ENCODE measurements around the gene MAML3.

MAML3 gene

DNA sequence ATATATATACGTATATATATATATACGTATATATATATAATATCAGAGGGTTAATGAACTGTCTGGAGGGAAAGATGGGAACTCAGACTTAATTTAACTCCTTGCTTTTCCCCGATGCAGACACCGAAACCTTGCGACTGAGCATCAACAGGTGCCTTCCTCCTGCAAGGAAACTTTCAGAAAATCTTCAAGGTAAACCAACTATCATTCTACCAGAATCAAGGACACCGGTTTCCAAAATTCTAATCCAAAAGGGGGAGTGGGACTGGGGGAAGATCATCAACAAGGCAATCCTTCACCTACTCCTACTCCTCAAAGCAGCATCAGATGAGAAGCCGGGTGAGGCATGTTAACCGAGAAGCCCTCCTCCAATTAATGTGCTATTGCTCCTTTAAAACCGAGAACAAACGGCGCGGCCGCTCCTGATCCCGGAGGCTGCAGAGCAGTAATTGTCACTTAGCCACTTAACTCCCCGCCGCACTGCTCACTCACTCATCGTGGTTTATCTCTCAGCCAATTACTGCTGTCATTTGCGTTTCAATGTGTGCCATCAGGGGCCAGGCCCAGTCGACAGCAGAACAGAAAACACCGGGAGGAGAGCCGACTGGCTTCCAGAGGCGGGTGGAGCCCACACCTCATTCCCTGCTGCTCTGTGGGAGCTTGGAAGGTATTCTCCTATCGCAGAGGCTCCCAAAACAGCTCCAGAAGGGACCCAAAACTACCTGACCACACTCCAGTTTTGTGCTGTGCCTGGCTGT lies 61.7 kb downstream of the MAML3 start:
- H3K4me3 Mint-ChIP-seq: no peak overlapping the region
- H3K36me3 Mint-ChIP-seq (ENCODE audit: low read depth): no peaks in the 10 kb centered on the region
- H3K9me3 Mint-ChIP-seq: no peaks in the 10 kb centered on the region
- peaks cover 56% of the 10 kb centered on the region for H3K4me1 Mint-ChIP-seq
- peak overlapping the region; percentile 16 for H3K27ac Mint-ChIP-seq
- H3K27me3 Mint-ChIP-seq: no peaks in the 10 kb centered on the region
- ATAC-seq (no peak), DNase-seq (no peak)

DNA sequence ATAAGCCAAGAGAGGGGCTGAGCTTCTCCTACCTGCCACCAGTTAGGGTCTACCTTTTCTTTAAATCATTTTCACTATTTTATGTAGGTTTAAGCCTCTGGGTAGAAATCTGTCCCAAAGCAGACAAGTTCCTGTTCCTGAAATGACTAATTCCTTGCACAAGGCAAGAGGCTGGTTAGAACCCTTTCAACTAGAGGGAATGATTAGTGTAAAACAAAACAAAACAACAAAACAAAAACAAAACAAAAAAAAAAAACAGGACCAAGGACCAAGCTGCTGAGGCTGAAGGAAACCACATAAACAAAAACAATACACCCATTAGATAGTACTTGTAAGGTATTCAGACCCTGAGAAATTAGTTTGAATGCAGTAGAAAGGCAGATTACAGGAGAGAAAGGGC lies 62.7 kb downstream of the MAML3 start:
- H3K36me3 Mint-ChIP-seq (ENCODE audit: low read depth): no peaks in the 10 kb centered on the region
- no peak overlapping the region for H3K27ac Mint-ChIP-seq
- no peaks in the 10 kb centered on the region for H3K27me3 Mint-ChIP-seq
- H3K4me1 Mint-ChIP-seq: peaks cover 46% of the 10 kb centered on the region
- DNase-seq (no peak), ATAC-seq (no peak)
- no peaks in the 10 kb centered on the region for H3K9me3 Mint-ChIP-seq
- H3K4me3 Mint-ChIP-seq: no peak overlapping the region

DNA sequence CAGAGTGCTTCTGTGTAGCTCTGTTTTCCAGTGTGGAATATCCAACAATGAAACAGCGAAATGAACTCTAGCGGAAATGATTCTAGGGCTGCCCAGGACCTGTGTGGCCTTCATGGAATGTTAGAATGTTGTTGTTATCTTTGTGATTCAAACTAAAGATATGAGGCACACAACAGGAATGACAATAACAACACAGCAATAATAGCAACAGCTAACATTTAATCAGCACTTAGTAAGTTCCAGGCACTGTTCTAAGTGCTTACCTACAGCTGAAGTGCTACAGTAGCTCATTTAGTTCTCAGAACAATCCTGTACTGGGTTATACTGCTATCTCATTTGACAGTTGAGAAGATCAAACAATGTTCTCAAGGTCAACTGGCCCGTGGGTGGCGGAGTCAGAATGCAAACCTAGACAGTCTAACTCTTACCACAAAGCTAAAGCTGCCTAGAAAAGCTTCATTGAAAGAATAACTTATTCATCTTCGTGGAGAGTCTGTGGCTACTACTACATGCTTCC lies 63.7 kb downstream of the MAML3 start:
- H3K9me3 Mint-ChIP-seq: no peaks in the 10 kb centered on the region
- no peak overlapping the region for H3K27ac Mint-ChIP-seq
- DNase-seq: no peak
- ATAC-seq: no peak
- no peaks in the 10 kb centered on the region for H3K36me3 Mint-ChIP-seq (ENCODE audit: low read depth)
- H3K4me1 Mint-ChIP-seq: peaks cover 36% of the 10 kb centered on the region
- H3K27me3 Mint-ChIP-seq: no peaks in the 10 kb centered on the region
- no peak overlapping the region for H3K4me3 Mint-ChIP-seq

DNA sequence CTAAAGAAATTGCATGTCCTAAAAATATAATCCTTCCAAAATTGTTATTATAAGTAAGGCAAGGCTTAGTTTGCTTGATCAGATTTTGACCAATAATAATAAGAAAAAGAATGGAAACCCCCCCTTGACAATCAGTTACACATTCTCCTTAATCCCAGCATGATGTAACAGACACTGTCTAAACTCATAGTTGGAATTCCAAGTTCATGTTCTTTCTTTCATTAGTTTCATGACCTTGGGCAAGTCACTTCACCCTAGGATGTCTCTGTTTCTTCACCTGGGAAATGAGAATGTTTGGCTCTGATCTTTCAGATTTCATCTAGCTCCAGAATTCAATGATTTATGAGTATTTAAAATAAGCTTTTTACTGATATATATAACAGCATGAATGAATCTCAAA lies 64.8 kb downstream of the MAML3 start:
- Mint-ChIP-seq H3K36me3 (ENCODE audit: low read depth) (no peaks in the 10 kb centered on the region), H3K27ac (no peak overlapping the region), H3K27me3 (no peaks in the 10 kb centered on the region), H3K4me3 (no peak overlapping the region), H3K4me1 (peaks cover 28% of the 10 kb centered on the region), H3K9me3 (no peaks in the 10 kb centered on the region)
- DNase-seq (no peak), ATAC-seq (no peak)

DNA sequence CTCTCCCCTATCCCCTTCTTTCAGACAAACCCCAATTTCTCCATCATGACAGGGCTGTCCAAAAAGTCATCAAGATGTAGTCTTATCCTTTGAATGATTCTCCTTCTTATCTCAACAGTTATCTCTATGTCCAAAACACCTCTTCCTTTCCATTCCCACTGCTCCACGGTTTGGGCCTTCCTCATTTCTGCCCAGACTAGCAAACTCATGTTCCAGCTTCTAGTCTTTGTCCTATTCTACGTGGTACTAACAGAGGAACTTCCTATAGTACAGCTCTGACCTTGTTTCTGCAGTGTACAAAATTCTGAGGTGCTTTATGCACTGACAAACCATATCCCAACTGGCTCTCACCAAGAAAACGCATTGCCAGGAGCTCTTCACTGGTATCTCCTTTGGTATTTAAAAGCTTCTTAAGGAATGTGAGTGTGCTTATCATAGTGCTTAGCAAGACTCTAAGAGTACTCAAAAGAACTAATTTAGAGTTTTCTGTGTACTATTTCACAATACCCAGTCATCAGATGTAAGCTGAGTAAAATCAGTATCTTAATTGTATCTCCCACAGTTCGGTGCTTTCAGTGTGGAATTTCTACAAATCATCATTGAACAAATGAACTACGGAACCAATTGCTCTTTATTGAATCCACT lies 65.5 kb downstream of the MAML3 start:
- Mint-ChIP-seq H3K27me3 (no peaks in the 10 kb centered on the region), H3K4me1 (peaks cover 21% of the 10 kb centered on the region), H3K27ac (no peak overlapping the region), H3K36me3 (ENCODE audit: low read depth) (no peaks in the 10 kb centered on the region), H3K9me3 (no peaks in the 10 kb centered on the region), H3K4me3 (no peak overlapping the region)
- no peak for DNase-seq
- ATAC-seq: no peak

DNA sequence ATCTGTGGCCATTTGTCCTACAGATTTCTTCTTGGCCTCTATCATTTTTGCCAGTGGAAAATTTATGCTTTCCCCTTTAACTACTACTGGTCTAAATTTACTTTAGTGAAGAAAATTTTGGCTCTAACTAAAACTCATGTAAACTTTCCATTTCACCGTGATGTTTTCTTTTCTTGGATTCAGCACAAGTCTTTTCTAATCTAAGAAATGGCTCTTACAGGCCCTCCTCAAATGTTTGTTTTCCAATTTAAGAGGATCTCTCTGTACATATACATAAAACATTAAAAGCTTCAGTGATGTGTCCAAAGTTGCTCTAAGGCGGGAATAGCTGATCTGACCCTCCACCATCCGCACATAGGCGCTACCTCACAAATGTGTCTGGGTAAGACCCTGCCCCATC lies 68.1 kb downstream of the MAML3 start:
- Mint-ChIP-seq H3K4me1 (peaks cover 18% of the 10 kb centered on the region), H3K27ac (no peak overlapping the region), H3K27me3 (peaks cover 2% of the 10 kb centered on the region), H3K9me3 (no peaks in the 10 kb centered on the region), H3K36me3 (ENCODE audit: low read depth) (no peaks in the 10 kb centered on the region), H3K4me3 (no peak overlapping the region)
- ATAC-seq: no peak
- no peak for DNase-seq

DNA sequence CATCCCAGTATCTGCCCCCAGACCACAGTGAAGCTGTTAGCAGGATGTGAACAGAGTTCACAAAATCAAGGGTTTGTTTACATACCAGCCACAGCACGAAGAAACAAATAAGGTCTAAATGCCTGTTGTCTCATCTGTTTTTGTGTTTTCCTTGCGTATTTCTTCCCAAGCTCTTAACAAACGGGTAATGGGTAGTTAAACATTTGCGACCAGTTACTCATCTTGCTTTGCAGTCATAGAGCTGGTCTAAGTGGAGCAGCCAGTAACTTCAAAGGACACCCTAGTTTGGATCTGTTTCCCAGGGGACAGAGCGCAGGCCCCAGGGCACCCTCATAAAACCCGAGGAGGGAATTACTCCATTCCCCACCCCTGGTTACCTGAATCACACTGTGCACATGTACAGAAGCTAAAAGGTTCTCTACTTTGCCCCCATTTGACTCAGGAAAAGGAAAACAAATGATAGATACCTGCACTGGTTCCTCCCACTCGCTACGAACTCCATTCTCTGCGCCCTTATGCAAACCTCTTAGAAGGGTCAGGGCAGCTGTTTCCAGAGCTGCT lies 68.8 kb downstream of the MAML3 start:
- ATAC-seq: no peak
- peaks cover 24% of the 10 kb centered on the region for H3K4me1 Mint-ChIP-seq
- H3K36me3 Mint-ChIP-seq (ENCODE audit: low read depth): no peaks in the 10 kb centered on the region
- H3K27me3 Mint-ChIP-seq: peaks cover 2% of the 10 kb centered on the region
- H3K4me3 Mint-ChIP-seq: no peak overlapping the region
- no peaks in the 10 kb centered on the region for H3K9me3 Mint-ChIP-seq
- no peak overlapping the region for H3K27ac Mint-ChIP-seq
- DNase-seq: no peak

DNA sequence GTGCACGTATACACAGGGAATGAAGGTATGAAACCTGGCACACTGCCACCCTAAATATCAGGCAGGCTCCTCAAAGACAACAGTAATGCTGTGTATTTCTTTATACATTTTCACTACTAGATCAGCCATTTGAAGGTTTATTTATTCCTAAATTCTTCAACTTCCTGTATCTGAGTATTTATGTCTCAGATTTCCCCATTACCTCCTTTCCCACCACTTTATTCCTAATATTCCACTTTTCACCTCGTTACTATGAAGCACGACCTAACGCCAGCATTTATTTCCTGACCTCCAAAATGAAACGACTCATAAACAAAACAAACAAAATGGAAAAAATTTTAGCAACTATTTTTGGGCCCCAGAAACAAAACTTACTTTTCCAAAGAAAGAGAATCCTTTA lies 69.6 kb downstream of the MAML3 start:
- peaks cover 2% of the 10 kb centered on the region for H3K27me3 Mint-ChIP-seq
- no peak for DNase-seq
- no peak for ATAC-seq
- peaks cover 32% of the 10 kb centered on the region for H3K4me1 Mint-ChIP-seq
- no peak overlapping the region for H3K4me3 Mint-ChIP-seq
- no peak overlapping the region for H3K27ac Mint-ChIP-seq
- H3K9me3 Mint-ChIP-seq: no peaks in the 10 kb centered on the region
- no peaks in the 10 kb centered on the region for H3K36me3 Mint-ChIP-seq (ENCODE audit: low read depth)

DNA sequence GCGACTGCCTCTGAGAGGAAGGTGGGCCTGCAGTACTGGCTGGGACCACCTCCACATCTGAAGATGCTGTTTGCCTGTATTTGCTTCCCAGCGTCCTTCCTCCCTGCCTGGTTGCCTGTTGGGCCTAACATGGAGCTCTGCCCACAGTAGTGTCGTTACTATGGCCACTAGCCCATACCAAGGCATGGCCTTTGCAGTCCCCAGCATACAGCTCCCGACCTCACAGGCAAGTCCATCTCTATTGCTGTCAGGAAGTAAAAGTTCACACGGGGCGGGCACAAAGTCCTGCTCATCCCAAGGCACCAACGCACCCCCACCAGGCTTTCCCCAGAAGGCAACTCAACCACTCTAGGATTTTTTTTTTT lies 71.6 kb downstream of the MAML3 start:
- H3K27me3 Mint-ChIP-seq: peaks cover 8% of the 10 kb centered on the region
- peaks cover 35% of the 10 kb centered on the region for H3K4me1 Mint-ChIP-seq
- ATAC-seq: no peak
- H3K9me3 Mint-ChIP-seq: no peaks in the 10 kb centered on the region
- no peak overlapping the region for H3K27ac Mint-ChIP-seq
- no peak overlapping the region for H3K4me3 Mint-ChIP-seq
- DNase-seq: no peak
- H3K36me3 Mint-ChIP-seq (ENCODE audit: low read depth): no peaks in the 10 kb centered on the region

DNA sequence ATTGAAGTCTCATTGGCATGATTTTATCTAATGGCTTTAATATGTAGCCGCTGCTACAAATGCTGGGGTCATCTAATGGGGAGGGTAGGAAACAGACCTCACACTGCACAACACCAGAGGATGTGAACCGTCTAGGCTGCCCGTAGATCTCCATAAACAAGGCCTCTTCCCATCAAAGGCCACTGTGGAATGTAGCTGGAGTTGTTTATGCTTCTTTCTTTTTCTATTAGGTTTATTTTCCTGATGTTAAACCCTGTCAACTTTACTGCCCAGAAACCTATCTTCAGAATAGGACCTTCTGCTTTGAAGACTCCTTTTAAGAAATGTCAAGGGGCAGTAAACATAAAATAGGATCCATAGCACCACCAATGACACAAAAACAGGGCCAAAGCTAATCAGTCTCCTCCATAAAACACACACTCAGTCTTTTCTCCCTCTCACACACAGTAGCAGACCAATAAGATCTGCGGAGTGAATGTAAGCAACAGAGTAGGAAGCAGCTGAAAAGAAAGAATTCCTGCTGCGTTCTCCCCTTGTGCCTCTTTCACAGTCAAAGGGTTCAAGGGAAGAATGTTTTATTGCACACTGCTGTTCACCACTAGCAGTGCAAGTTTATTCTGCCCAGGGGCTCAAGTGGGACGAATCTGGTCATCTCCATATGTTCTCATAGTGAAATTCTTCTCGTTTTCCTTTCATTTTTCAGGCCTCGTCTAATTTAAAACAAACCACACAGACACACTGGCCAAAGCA lies 72.2 kb downstream of the MAML3 start:
- Mint-ChIP-seq H3K4me1 (peaks cover 39% of the 10 kb centered on the region), H3K9me3 (no peaks in the 10 kb centered on the region), H3K27me3 (peaks cover 11% of the 10 kb centered on the region), H3K27ac (peak overlapping the region; percentile 34), H3K4me3 (peak overlapping the region; percentile 48), H3K36me3 (ENCODE audit: low read depth) (no peaks in the 10 kb centered on the region)
- no peak for DNase-seq
- ATAC-seq: no peak

DNA sequence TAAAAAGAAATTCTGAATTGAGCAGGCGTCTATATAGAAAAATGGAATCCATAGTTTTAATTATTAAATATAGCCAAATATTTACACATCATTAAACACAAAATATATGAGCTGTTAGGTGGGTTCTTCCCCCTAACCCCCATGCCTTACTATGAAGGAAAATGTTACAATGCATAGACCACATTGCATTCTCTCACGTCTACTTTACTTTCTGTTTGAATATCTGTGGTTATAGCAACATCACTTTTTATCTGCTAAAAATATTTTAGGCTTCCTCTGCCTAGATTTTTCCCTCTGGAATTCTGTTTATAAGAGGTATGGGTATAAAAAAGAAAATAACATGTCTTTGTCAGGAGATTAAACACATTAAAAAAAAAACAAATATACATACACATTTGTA lies 73.1 kb downstream of the MAML3 start:
- Mint-ChIP-seq H3K36me3 (ENCODE audit: low read depth) (no peaks in the 10 kb centered on the region), H3K9me3 (no peaks in the 10 kb centered on the region), H3K4me3 (peak overlapping the region; percentile 48), H3K27me3 (peaks cover 11% of the 10 kb centered on the region), H3K27ac (peak overlapping the region; percentile 34), H3K4me1 (peaks cover 47% of the 10 kb centered on the region)
- ATAC-seq (peak; percentile 86), DNase-seq (no peak)

DNA sequence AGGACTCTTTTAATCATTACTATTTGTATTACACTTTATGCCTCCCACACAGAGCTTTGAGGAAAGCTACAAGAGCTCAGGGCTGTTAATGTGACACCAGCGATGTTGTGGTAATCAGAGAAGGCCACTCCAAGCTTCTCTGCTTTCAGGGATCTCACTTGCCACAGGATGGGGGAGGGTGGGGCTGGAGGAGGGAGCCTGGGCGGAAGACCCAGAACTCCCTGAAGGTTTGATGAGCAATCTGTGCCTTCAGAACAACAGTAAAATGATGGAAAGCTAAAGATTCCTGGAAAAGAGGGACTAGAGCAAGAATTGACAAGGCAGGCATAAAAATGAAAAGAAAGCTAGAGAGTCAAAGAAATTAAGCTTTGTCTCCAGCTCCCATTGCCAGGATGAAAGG lies 75.6 kb downstream of the MAML3 start:
- Mint-ChIP-seq H3K4me1 (peaks cover 49% of the 10 kb centered on the region), H3K27ac (peak overlapping the region; percentile 40), H3K9me3 (no peaks in the 10 kb centered on the region), H3K27me3 (peaks cover 29% of the 10 kb centered on the region), H3K36me3 (ENCODE audit: low read depth) (peaks cover 1% of the 10 kb centered on the region), H3K4me3 (no peak overlapping the region)
- DNase-seq (no peak), ATAC-seq (no peak)

DNA sequence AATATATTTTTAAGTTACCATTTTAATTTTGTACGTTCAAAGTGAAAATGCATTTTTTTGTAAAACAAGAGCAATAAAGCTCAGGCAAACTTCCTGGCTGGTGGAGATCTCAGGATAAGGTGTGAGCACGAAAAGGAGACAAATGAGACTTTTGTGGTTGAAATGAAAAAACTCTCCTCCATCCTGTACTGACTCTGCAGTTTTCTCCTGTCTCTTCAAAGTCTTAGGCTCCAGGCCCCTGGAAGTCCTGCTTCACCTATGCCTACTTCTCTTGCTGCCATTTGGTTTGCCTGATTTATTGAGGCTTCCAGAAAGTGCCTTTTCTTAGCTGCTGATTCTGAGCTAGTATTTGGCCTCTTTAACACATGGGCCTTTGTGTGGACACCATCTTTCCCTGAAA lies 77.7 kb downstream of the MAML3 start:
- peaks cover 57% of the 10 kb centered on the region for H3K4me1 Mint-ChIP-seq
- H3K9me3 Mint-ChIP-seq: no peaks in the 10 kb centered on the region
- DNase-seq: no peak
- H3K4me3 Mint-ChIP-seq: no peak overlapping the region
- peaks cover 32% of the 10 kb centered on the region for H3K27me3 Mint-ChIP-seq
- H3K36me3 Mint-ChIP-seq (ENCODE audit: low read depth): peaks cover 2% of the 10 kb centered on the region
- ATAC-seq: no peak
- H3K27ac Mint-ChIP-seq: no peak overlapping the region

DNA sequence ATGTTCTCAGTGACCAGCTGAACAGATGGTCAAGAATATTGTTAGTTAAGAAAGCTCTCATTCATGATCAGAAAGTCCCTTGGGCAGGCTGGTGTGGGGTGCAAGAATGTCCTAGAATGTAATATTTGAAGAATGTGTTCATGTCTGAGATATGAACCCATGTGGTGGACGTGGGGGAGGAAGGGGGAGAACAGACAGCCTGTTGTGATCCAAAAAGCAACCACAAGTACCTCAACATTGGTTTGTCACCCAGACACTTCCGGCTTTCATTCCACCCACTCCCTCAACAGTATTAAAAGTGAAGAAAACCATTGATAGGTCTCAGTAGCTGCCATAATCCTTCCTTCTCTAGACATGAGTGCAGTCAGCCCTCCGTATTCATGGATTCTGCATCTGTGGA lies 82.2 kb downstream of the MAML3 start:
- DNase-seq: peak; percentile 71
- peak overlapping the region; percentile 60 for H3K4me3 Mint-ChIP-seq
- ATAC-seq: peak; percentile 95
- H3K9me3 Mint-ChIP-seq: no peaks in the 10 kb centered on the region
- H3K27ac Mint-ChIP-seq: peak overlapping the region; percentile 87
- peaks cover 2% of the 10 kb centered on the region for H3K36me3 Mint-ChIP-seq (ENCODE audit: low read depth)
- H3K27me3 Mint-ChIP-seq: peaks cover 41% of the 10 kb centered on the region
- H3K4me1 Mint-ChIP-seq: peaks cover 51% of the 10 kb centered on the region
